ENCODE results near the gene MS4A8.
"Not testable (repeated sequence)": the region's sequence is repeated elsewhere in the genome, so short reads cannot be mapped to it uniquely, and the experiment has no call there.

The MS4A8 gene, protein sequence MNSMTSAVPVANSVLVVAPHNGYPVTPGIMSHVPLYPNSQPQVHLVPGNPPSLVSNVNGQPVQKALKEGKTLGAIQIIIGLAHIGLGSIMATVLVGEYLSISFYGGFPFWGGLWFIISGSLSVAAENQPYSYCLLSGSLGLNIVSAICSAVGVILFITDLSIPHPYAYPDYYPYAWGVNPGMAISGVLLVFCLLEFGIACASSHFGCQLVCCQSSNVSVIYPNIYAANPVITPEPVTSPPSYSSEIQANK

DNA sequence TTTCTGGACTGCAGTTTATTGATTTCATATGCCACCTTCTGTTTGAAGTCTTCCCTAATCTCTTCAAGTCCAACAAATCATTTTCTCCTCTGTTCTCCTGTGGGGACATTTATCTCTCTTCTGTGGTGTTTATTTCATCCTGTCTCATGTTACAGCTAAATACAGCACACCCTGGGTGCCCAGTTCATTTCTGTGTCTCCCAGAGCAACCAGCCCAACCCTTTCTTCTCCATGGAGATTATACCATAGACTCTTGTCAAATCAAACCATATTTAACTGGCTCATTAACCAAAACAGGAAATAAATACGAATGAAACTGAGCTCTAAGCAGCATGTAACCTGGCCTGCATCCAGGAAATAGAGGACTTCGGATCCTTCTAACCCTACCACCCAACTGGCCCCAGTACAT, at the start of gene MS4A8:
Gene MS4A8 (plus strand): TSS at position 329 of the 408 bp plus-strand sequence. CDS start 1,249 bp downstream, outside the sequence.
- no peaks in the 10 kb centered on the region for H3K36me3 Mint-ChIP-seq
- peaks cover 4% of the 10 kb centered on the region for H3K9me3 Mint-ChIP-seq
- no peaks in the 10 kb centered on the region for H3K27me3 Mint-ChIP-seq
- H3K4me3 Mint-ChIP-seq, result no peak within 1 kb of the TSS
- H3K4me1 Mint-ChIP-seq, result no peaks in the 10 kb centered on the region
- ATAC-seq, result no peak
- no peak within 1 kb of the TSS for H3K27ac Mint-ChIP-seq

DNA sequence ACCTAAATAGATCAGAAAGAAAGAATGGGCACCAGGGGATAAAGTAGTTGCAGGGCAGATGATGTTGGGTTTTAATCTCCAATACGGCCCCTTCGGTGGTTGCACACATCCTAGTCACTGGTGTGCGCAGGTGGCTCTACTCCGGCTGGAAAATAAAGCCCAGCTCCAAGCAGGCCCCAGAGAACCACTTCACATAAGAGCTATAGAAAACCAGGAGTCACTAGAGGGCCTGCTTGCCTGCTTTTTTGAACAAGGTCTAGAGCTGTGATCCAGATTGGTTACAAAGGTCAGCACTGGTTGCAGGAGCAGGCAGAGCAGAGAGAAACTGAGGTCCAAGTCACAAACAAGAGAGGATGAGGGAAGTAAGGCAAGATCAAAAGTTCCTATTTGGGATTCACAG, 41.5 kb upstream of the MS4A8 start:
- peaks cover 25% of the 10 kb centered on the region for H3K27me3 Mint-ChIP-seq
- no peak for ATAC-seq
- no peaks in the 10 kb centered on the region for H3K36me3 Mint-ChIP-seq

DNA sequence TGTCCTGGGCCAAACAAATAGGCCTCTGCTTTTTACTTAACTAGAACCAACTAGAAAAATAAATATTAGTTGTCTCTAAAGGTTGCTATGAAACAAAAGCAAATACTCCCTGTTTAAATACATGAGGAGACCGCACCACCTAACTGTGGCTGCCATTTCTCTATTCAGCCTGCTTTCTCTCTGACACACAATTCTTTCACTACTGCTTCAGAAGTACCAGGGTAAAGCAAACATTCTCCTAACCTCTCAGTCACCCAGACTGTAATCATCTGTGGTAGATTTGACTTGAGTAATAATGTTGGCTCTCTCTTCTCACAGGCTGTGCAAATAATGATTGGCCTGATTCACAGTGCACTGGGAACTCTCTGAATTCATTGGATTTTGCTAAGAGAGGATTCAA, 41.0 kb upstream of the MS4A8 start:
- H3K4me3 Mint-ChIP-seq, result no peak overlapping the region
- H3K9me3 Mint-ChIP-seq, result no peaks in the 10 kb centered on the region
- ATAC-seq, result no peak
- no peaks in the 10 kb centered on the region for H3K4me1 Mint-ChIP-seq
- no peak overlapping the region for H3K27ac Mint-ChIP-seq
- H3K36me3 Mint-ChIP-seq, result no peaks in the 10 kb centered on the region
- H3K27me3 Mint-ChIP-seq, result peaks cover 22% of the 10 kb centered on the region

More for the DNA sequence above, 41.5 kb upstream of the MS4A8 start:
- Mint-ChIP-seq H3K9me3 (no peaks in the 10 kb centered on the region), H3K4me3 (no peak overlapping the region), H3K27ac (no peak overlapping the region), H3K4me1 (no peaks in the 10 kb centered on the region)

DNA sequence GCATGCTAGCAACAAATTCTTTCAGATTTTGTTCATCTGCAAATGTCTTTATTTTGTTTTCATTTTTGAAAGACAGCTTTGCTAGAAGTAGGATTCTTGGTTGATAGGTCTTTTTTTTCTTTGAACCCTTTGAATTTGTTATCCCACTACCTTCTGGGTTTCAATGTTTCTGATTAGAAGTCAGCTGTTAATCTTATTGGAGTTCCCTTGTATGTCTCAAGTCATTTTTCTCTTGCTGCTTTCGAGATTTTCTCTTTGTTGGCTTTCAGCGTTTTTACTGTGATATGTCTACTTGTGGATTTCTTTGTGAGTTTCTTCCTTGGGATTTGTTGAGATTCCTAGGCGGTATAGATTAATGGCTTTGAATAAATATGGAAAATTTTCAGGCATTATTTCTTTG, 27.2 kb upstream of the MS4A8 start:
- H3K27me3 Mint-ChIP-seq, result peaks cover 11% of the 10 kb centered on the region
- H3K4me3 Mint-ChIP-seq, result no peak overlapping the region
- H3K27ac Mint-ChIP-seq, result no peak overlapping the region
- H3K4me1 Mint-ChIP-seq, result no peaks in the 10 kb centered on the region
- peaks cover 6% of the 10 kb centered on the region for H3K36me3 Mint-ChIP-seq
- ATAC-seq, result no peak
- H3K9me3 Mint-ChIP-seq, result peaks cover 15% of the 10 kb centered on the region

DNA sequence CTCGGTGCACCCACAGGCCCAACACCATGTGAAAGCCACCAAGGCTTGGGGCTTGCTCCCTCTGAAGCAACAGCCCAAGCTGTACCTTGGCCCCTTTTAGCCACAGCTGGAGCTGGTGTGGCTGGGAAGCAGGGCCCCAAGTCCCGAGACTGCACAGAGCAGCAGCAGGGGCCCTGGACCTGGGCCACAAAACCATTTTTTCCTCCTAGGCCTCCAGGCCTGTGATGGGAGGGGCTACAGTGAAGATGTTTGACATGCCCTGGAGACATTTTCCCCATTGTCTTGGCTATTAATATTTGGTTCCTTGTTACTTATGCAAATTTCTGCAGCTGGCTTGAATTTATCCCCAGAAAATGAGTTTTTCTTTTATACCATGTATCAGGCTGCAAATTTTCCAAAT, 21.2 kb upstream of the MS4A8 start:
- H3K36me3 Mint-ChIP-seq, H3K4me1 Mint-ChIP-seq, ATAC-seq, H3K27me3 Mint-ChIP-seq, H3K4me3 Mint-ChIP-seq, H3K27ac Mint-ChIP-seq: not testable (repeated sequence)
- peaks cover 24% of the 10 kb centered on the region for H3K9me3 Mint-ChIP-seq

DNA sequence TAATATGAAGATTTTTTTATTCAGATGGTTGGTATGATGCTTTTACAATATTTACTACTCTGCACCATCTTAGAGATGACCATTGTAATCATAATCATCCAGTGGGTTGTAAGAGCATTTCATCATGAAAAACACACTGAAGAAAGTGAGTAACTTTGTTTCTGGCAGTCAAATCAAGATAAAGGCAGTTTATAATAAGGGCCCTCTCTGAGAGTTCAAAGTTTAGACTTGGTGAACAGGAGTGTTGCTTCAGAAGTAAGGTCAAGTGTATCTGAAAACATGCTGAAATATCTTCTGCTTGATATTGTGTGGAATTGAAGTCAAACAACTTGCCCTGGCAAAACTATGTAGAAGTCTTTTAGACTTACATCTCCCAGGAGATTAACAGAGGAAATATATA, 19.5 kb upstream of the MS4A8 start:
- Mint-ChIP-seq H3K27ac (no peak overlapping the region), H3K36me3 (peaks cover 9% of the 10 kb centered on the region), H3K27me3 (no peaks in the 10 kb centered on the region), H3K9me3 (peaks cover 24% of the 10 kb centered on the region), H3K4me1 (peaks cover 17% of the 10 kb centered on the region), H3K4me3 (no peak overlapping the region)
- ATAC-seq, result no peak

DNA sequence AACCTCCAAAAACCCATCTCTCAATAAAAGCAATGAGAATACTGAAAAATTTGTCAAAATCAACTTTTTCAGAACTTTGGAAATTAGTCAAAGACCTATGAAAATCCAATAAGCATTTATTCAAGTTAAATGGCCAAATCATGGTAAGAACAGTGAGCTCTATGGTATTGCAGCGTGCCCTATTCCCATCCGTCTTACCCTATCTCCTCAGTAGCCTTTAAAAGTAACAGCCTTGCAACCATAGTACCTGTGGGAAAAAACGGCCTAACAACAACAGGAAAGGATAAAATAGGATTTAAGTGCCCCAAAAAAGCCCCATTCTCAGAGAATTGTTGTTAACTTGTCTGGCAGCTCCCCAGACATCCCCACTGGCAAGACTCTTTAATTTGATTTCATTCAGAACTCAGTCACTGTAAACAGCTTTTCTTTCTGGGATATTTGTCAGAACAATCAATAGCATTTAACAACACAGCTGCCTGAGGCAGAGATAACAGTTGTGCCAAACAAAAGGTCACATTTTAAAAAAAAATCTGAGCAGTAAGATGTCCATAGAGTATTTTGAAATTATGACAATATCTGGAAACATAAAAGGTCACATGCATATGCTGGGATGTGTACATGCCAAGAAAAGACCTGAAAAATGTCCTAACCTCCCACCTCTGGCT, 18.8 kb upstream of the MS4A8 start:
- Mint-ChIP-seq H3K36me3 (peaks cover 9% of the 10 kb centered on the region), H3K4me3 (no peak overlapping the region), H3K9me3 (peaks cover 24% of the 10 kb centered on the region), H3K27ac (no peak overlapping the region), H3K27me3 (no peaks in the 10 kb centered on the region), H3K4me1 (peaks cover 20% of the 10 kb centered on the region)
- no peak for ATAC-seq

GRCh38 chr11:60684541-60684848, 14.9 kb upstream of the MS4A8 start:
- not testable (repeated sequence) for H3K27me3 Mint-ChIP-seq, H3K4me3 Mint-ChIP-seq, H3K9me3 Mint-ChIP-seq, H3K36me3 Mint-ChIP-seq
- peak; percentile 80 for ATAC-seq
- Mint-ChIP-seq H3K4me1 (peaks cover 20% of the 10 kb centered on the region), H3K27ac (peak overlapping the region; percentile 89)

- no peak overlapping the region for H3K4me3 Mint-ChIP-seq
- no peaks in the 10 kb centered on the region for H3K4me1 Mint-ChIP-seq
- H3K9me3 Mint-ChIP-seq, result peaks cover 4% of the 10 kb centered on the region
- ATAC-seq, result no peak
- peaks cover 16% of the 10 kb centered on the region for H3K27me3 Mint-ChIP-seq
- H3K27ac Mint-ChIP-seq, result no peak overlapping the region
- no peaks in the 10 kb centered on the region for H3K36me3 Mint-ChIP-seq
These were observed 7.8 kb upstream of the MS4A8 start for GRCh38 chr11:60691661-60692060.

- Mint-ChIP-seq H3K4me1 (no peaks in the 10 kb centered on the region), H3K27me3 (no peaks in the 10 kb centered on the region), H3K4me3 (no peak overlapping the region), H3K36me3 (no peaks in the 10 kb centered on the region), H3K27ac (no peak overlapping the region), H3K9me3 (peaks cover 4% of the 10 kb centered on the region)
- ATAC-seq, result no peak
These were observed 524 bp downstream of the MS4A8 start for GRCh38 chr11:60699936-60700335.

GRCh38 chr11:60700689-60701468, 1.5 kb downstream of the MS4A8 start:
- no peak overlapping the region for H3K27ac Mint-ChIP-seq
- no peaks in the 10 kb centered on the region for H3K27me3 Mint-ChIP-seq
- H3K4me3 Mint-ChIP-seq, result no peak overlapping the region
- H3K9me3 Mint-ChIP-seq, result no peaks in the 10 kb centered on the region
- no peaks in the 10 kb centered on the region for H3K36me3 Mint-ChIP-seq
- no peak for ATAC-seq
- no peaks in the 10 kb centered on the region for H3K4me1 Mint-ChIP-seq

DNA sequence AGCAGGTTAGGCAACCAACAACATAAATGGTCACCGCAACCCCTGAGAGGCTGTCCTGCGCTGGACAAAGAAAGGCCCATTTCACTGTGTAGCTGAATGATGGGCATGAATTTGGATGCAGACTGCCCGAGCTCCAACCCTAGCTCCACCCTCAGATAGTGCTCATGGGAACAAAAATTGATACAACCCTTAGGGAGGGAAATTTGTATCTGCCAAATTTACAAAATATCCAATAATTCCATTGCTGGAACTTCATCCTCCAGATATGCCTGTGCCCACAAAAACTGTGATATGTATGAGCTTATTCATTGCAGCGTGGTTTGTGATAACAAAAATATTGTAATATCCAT, 2.0 kb downstream of the MS4A8 start:
- Mint-ChIP-seq H3K4me3 (no peak overlapping the region), H3K27me3 (no peaks in the 10 kb centered on the region), H3K4me1 (no peaks in the 10 kb centered on the region), H3K9me3 (no peaks in the 10 kb centered on the region), H3K36me3 (no peaks in the 10 kb centered on the region), H3K27ac (no peak overlapping the region)
- no peak for ATAC-seq

DNA sequence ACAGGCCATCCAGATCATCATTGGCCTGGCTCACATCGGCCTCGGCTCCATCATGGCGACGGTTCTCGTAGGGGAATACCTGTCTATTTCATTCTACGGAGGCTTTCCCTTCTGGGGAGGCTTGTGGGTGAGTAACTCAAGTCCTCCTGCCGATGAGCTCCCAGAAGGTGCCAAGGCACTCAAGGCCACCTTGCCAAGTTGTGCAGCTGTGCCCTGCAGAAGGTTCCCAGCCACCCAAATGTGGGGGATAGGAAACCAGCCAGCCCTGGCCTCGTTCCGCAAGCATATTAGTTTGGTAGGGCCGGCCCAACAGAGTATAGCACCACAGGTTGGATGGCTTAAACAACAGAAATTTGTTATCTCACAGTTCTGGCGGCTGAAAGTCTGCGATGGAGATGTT, 4.0 kb downstream of the MS4A8 start:
- no peak overlapping the region for H3K27ac Mint-ChIP-seq
- ATAC-seq, result no peak
- H3K4me3 Mint-ChIP-seq, result no peak overlapping the region
- no peaks in the 10 kb centered on the region for H3K27me3 Mint-ChIP-seq
- no peaks in the 10 kb centered on the region for H3K4me1 Mint-ChIP-seq
- H3K36me3 Mint-ChIP-seq, result no peaks in the 10 kb centered on the region
- no peaks in the 10 kb centered on the region for H3K9me3 Mint-ChIP-seq

DNA sequence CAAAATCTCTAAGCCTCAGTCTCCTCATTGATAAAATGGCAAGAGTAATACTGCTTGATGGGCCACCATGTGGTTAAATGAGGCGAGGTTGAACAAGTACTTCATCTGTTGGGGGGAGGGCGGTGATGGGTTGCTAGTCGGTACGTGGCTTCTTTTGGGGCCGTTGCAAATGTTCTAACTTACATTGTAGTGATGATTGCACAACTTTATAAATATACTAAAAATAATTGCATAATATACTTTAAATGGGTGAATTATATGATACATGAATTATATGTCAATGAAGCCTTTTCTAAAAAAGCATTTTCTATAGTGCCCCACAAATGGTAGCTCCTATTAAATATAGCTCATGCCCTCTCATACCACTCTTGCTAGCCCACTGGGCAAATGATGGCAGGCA, 6.5 kb downstream of the MS4A8 start:
- H3K9me3 Mint-ChIP-seq, result no peaks in the 10 kb centered on the region
- no peak for ATAC-seq
- H3K36me3 Mint-ChIP-seq, result no peaks in the 10 kb centered on the region
- H3K27me3 Mint-ChIP-seq, result no peaks in the 10 kb centered on the region
- no peak overlapping the region for H3K27ac Mint-ChIP-seq
- no peak overlapping the region for H3K4me3 Mint-ChIP-seq
- H3K4me1 Mint-ChIP-seq, result no peaks in the 10 kb centered on the region

DNA sequence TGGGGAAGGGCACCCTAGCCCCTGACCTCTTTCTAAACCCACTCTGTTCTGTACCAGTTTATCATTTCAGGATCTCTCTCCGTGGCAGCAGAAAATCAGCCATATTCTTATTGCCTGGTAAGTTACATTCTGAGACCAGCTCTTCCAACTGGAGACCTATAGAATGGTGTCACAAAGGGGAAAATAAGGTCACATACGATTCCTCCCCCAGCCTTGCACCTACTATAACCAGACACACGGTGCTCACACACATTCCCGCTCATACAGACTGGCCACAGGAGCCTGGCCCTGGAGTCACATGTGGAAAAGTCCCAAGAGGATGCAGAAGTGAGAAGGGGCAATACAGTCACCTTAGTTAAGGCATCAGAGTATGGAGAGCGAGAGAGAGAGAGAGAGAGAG, 7.5 kb downstream of the MS4A8 start:
- H3K27me3 Mint-ChIP-seq, result no peaks in the 10 kb centered on the region
- H3K27ac Mint-ChIP-seq, result no peak overlapping the region
- no peaks in the 10 kb centered on the region for H3K36me3 Mint-ChIP-seq
- no peak for ATAC-seq
- H3K9me3 Mint-ChIP-seq, result no peaks in the 10 kb centered on the region
- no peaks in the 10 kb centered on the region for H3K4me1 Mint-ChIP-seq
- H3K4me3 Mint-ChIP-seq, result no peak overlapping the region

DNA sequence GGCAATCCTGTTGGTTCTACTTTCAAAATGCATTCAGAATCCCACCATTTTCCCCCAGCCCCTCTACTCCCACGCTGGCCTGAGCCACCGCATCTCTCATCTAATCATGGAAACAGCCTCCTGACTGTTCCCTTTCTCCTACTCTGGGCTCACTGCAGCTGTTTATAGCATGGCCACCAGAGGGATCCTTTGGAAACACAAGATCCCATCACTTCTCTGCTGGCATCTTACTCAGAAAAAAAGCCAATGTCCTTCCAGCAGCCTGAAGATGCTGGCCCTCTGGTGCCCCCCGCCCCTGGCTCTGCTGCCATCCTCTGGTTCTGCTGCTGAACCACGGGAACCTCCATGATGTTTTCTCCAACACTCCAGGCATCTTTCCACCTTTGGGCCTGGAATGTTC, 11.1 kb downstream of the MS4A8 start:
- no peak for ATAC-seq
- no peak overlapping the region for H3K27ac Mint-ChIP-seq
- H3K36me3 Mint-ChIP-seq, result no peaks in the 10 kb centered on the region
- peaks cover 9% of the 10 kb centered on the region for H3K27me3 Mint-ChIP-seq
- no peaks in the 10 kb centered on the region for H3K9me3 Mint-ChIP-seq
- H3K4me3 Mint-ChIP-seq, result no peak overlapping the region
- no peaks in the 10 kb centered on the region for H3K4me1 Mint-ChIP-seq
